Body of pancreas (tissue), 4 donors: ENCODE data around the gene ACIN1. TPM values are rescaled to one million over a fixed set of nuclear protein-coding genes. Genes with fewer than 3 reads are reported as not detected.

Experiments
- ATAC-seq: fragments of 150-250 bp; one replicate; pipeline ENCODE4 v1.9.1; 2016
- DNase-seq, 4 donors: peaks; one replicate each; pipeline ENCODE4 v3.0.0-alpha.2; 2019
- H3K27ac ChIP-seq, 4 donors: fragments of 200-600 bp; sonication (generic); 1 replicate in 3 of 4; 2 replicates in 1 of 4; pipeline versions ENCODE4 v1.5.1 to v1.6.1; 2016 to 2019; ENCODE audit warnings: mild to moderate bottlenecking in 1 of 4, mixed read lengths in 1 of 4, moderate library complexity in 1 of 4
- H3K27me3 ChIP-seq, 2 donors: fragments of 200-600 bp; sonication (generic); one replicate each; pipeline ENCODE4 v1.6.0; 2016; ENCODE audit warnings: mild to moderate bottlenecking in 1 of 2
- H3K36me3 ChIP-seq, 2 donors: fragments of 200-600 bp; sonication (generic); replicated peaks in 1 of 2; 2 replicates each; pipeline ENCODE4 v1.5.1; 2016; ENCODE audit warnings: low read depth in 2 of 2; ENCODE audit not compliant: insufficient read depth in 1 of 2
- H3K4me1 ChIP-seq: fragments of 200-600 bp; sonication (generic); one replicate; pipeline ENCODE4 v1.6.0; 2016
- H3K4me3 ChIP-seq, 2 donors: fragments of 200-600 bp; sonication (generic); 1 replicate in 1 of 2; 2 replicates in 1 of 2; pipeline ENCODE4 v1.5.1; 2016 to 2019
- H3K9me3 ChIP-seq, 3 donors: fragments of 200-600 bp; sonication (generic); 1 replicate in 2 of 3; 2 replicates in 1 of 3; pipeline ENCODE4 v1.5.1; 2016
- CTCF ChIP-seq, 7 experiments: fragments of 450-650 bp in 4 of 7; fragments of 200-600 bp in 3 of 7; sonication (generic) in 3 of 7; IDR thresholded peaks; one replicate each; pipeline ENCODE4 v1.5.1; 2016 to 2019; ENCODE audit warnings: antibody characterized with exemption in 7 of 7
- POLR2A ChIP-seq, 3 donors: fragments of 450-650 bp; IDR thresholded peaks; one replicate each; pipeline ENCODE4 v1.6.1; 2016; ENCODE audit warnings: antibody characterized with exemption in 3 of 3, mild to moderate bottlenecking in 2 of 3
- WGBS, 2 donors: methylation state at CpG; one replicate each; pipeline ENCODE4 v1.1.5; 2017; 5-methylcytosine and 5-hydroxymethylcytosine counted together
- intact Hi-C: fragments of 100-400 bp; cut with DNase I; formaldehyde crosslinking; loops from one replicate; pipeline ENCODE4 v1.15.1; 2023
- total RNA-seq, 2 donors: library from RNA; depleted of rRNA; stranded (reverse); fragments of >200 nt; gene quantifications; one replicate each; pipeline ENCODE4 v1.1.0, GENCODE V29; 2016

ACIN1 gene
- total RNA-seq, 2 donors from 2014 or later, result 91.6 to 110 TPM

GRCh38 chr14:23140371-23140770 is 45.4 kb upstream of the ACIN1 start:
- WGBS, 2 donors, result 93 to 96% methylated on average over 6 of the region's 6 CpGs
- H3K27ac ChIP-seq, result no peak overlapping the region
- no peak overlapping the region for H3K4me3 ChIP-seq
- no peaks in the 10 kb centered on the region for H3K36me3 ChIP-seq
- H3K9me3 ChIP-seq, result no peaks in the 10 kb centered on the region
- TF ChIP-seq POLR2A (IDR thresholded peaks at IDR 0.05) (no peak), CTCF (IDR thresholded peaks at IDR 0.05) (no peak)
- peaks cover 7% of the 10 kb centered on the region for H3K4me1 ChIP-seq
- no peak for ATAC-seq
- no peak for DNase-seq
- intact Hi-C loops, result no loop called here
- H3K27me3 ChIP-seq, result no peaks in the 10 kb centered on the region

- H3K4me1 ChIP-seq, result peaks cover 7% of the 10 kb centered on the region
- TF ChIP-seq POLR2A (IDR thresholded peaks at IDR 0.05) (no peak), CTCF (IDR thresholded peaks at IDR 0.05) (no peak)
- no peaks in the 10 kb centered on the region for H3K36me3 ChIP-seq
- H3K27ac ChIP-seq, result no peak overlapping the region
- no peak for DNase-seq
- no peak for ATAC-seq
- WGBS, 2 donors, result 83 to 97% methylated on average over 2 of the region's 2 CpGs
- no peaks in the 10 kb centered on the region for H3K9me3 ChIP-seq
- H3K27me3 ChIP-seq, result no peaks in the 10 kb centered on the region
- no peak overlapping the region for H3K4me3 ChIP-seq
- intact Hi-C loops, result no loop called here
These were observed 44.9 kb upstream of the ACIN1 start for GRCh38 chr14:23139874-23140273.

- no peaks in the 10 kb centered on the region for H3K27me3 ChIP-seq
- no peak overlapping the region for H3K4me3 ChIP-seq
- peaks cover 7% of the 10 kb centered on the region for H3K4me1 ChIP-seq
- no peak overlapping the region for H3K27ac ChIP-seq
- TF ChIP-seq CTCF (IDR thresholded peaks at IDR 0.05) (no peak), POLR2A (IDR thresholded peaks at IDR 0.05) (no peak)
- H3K9me3 ChIP-seq, result no peaks in the 10 kb centered on the region
- H3K36me3 ChIP-seq, result no peaks in the 10 kb centered on the region
- WGBS, 2 donors, result 79 to 90% methylated on average over 6 of the region's 6 CpGs
- ATAC-seq, result no peak
- no peak for DNase-seq
- intact Hi-C loops, result no loop called here
These were observed 43.0 kb upstream of the ACIN1 start for GRCh38 chr14:23137813-23138535.

GRCh38 chr14:23137192-23137812 is 42.4 kb upstream of the ACIN1 start:
- H3K4me3 ChIP-seq, result no peak overlapping the region
- 82 to 89% methylated on average over 8 to 11 of the region's 11 CpGs for WGBS, 2 donors

More at GRCh38 chr14:23137192-23137812, 42.4 kb upstream of the ACIN1 start:
- H3K27me3 ChIP-seq, result no peaks in the 10 kb centered on the region
- DNase-seq, result no peak
- intact Hi-C loops, result no loop called here
- ATAC-seq, result no peak
- no peaks in the 10 kb centered on the region for H3K9me3 ChIP-seq
- peaks cover 4% of the 10 kb centered on the region for H3K4me1 ChIP-seq
- TF ChIP-seq POLR2A (IDR thresholded peaks at IDR 0.05) (no peak), CTCF (IDR thresholded peaks at IDR 0.05) (no peak)
- H3K36me3 ChIP-seq, result no peaks in the 10 kb centered on the region
- no peak overlapping the region for H3K27ac ChIP-seq
